HCT116 (cell line): Measurements from ENCODE around the gene VWA3B. TPM values are rescaled to one million over a fixed set of nuclear protein-coding genes. Genes with fewer than 3 reads are reported as not detected.
A peak's percentile ranks its signal among the peaks of the same experiment; 100 is the strongest.

Experiments used
- ATAC-seq: fragments of 200-7000 bp; cut with Tn5 transposase; 2 replicates; pipeline ENCODE4 v1.9.1; 2020; ENCODE audit warnings: mild to moderate bottlenecking, moderate library complexity
- BruUV-seq: library from RNA; stranded (reverse); fragments of 400-500 nt; replicated peaks from 2 replicates; lab custom pipeline; 2021; lab: Mats Ljungman, UMichigan
- CTCF ChIA-PET: fragments of 300-600 bp; sonication (Branson Sonifier 250); formaldehyde crosslinking; loops from one replicate; lab custom pipeline; 2021; ENCODE audit warnings: antibody characterized with exemption; lab: Charles Lee
- POLR2A ChIA-PET: fragments of 300-600, 350-600 bp; sonication (Branson Sonifier 250); formaldehyde crosslinking; loops from one replicate; lab custom pipeline; 2021; ENCODE audit warnings: antibody characterized with exemption; lab: Charles Lee
- RAD21 ChIA-PET, 2 experiments: fragments of 300-600 bp; sonication (Branson Sonifier 250); formaldehyde crosslinking; loops; one replicate each; lab custom pipeline; 2023; ENCODE audit warnings: low total read pairs in 2 of 2; ENCODE audit not compliant: uncharacterized antibody in 2 of 2, unreplicated experiment in 2 of 2, low non-redundant PET in 1 of 2; lab: Charles Lee
- DNase-seq: peaks from one replicate; pipeline ENCODE4 v3.0.0-alpha.2; 2010; ENCODE audit warnings: low read depth, low spot score
- H2AFZ ChIP-seq: fragments of 200-600 bp; shearing (Covaris generic), sonication (generic); 2 replicates; pipeline ENCODE4 v1.6.1; 2017; ENCODE audit warnings: low read depth, mixed run types, mixed read lengths, antibody characterized with exemption, low read length; ENCODE audit not compliant: poor library complexity, severe bottlenecking
- H3K27ac ChIP-seq: 2 replicates; pipeline ENCODE4 v1.5.1; 2012; ENCODE audit warnings: low read depth, low read length
- H3K27me3 ChIP-seq: fragments of 200-600 bp; sonication (generic); 2 replicates; pipeline ENCODE4 v1.6.1; 2016; ENCODE audit warnings: mixed run types, low read length, mixed read lengths; ENCODE audit not compliant: insufficient read depth
- H3K36me3 ChIP-seq, 2 experiments: fragments of 200-500 bp in 1 of 2; fragments of 200-600 bp in 1 of 2; sonication (Bioruptor generic) in 1 of 2; sonication (generic) in 1 of 2; 2 replicates each; pipeline versions ENCODE4 v1.5.1 to v1.6.1; 2014 to 2016; ENCODE audit warnings: low read length in 2 of 2, inconsistent platforms in 1 of 2, mixed read lengths in 1 of 2, mixed run types in 1 of 2; ENCODE audit not compliant: insufficient read depth in 2 of 2, control insufficient read depth in 1 of 2
- H3K4me1 ChIP-seq, 2 experiments: fragments of 200-600 bp in 1 of 2; sonication (generic) in 1 of 2; 2 replicates each; pipeline versions ENCODE4 v1.5.1 to v1.6.1; 2012 to 2017; ENCODE audit warnings: low read length in 2 of 2, inconsistent platforms in 1 of 2, mild to moderate bottlenecking in 1 of 2, mixed read lengths in 1 of 2, mixed run types in 1 of 2, moderate library complexity in 1 of 2; ENCODE audit not compliant: insufficient read depth in 2 of 2, control insufficient read depth in 1 of 2
- H3K4me2 ChIP-seq: fragments of 200-600 bp; sonication (generic); 2 replicates; pipeline ENCODE4 v1.6.1; 2017; ENCODE audit warnings: mixed run types, low read length, mixed read lengths
- H3K4me3 ChIP-seq, 2 experiments: fragments of 200-600 bp in 1 of 2; sonication (generic) in 1 of 2; replicated peaks in 1 of 2; 2 replicates each; pipeline ENCODE4 v1.5.1; 2011 to 2016; ENCODE audit warnings: low read length in 2 of 2, control low read depth in 1 of 2, low read depth in 1 of 2, mild to moderate bottlenecking in 1 of 2, mixed read lengths in 1 of 2, mixed run types in 1 of 2
- H3K79me2 ChIP-seq: fragments of 200-600 bp; sonication (generic); 2 replicates; pipeline ENCODE4 v1.6.1; 2017; ENCODE audit warnings: mild to moderate bottlenecking, mixed run types, low read length, moderate library complexity, mixed read lengths; ENCODE audit not compliant: insufficient read depth
- H3K9ac ChIP-seq: fragments of 200-600 bp; sonication (generic); 2 replicates; pipeline ENCODE4 v1.6.1; 2016; ENCODE audit warnings: low read length, mixed read lengths
- H3K9me2 ChIP-seq: fragments of 200-600 bp; sonication (generic), shearing (Covaris generic); 2 replicates; pipeline ENCODE4 v1.6.1; 2017; ENCODE audit warnings: mixed run types, mild to moderate bottlenecking, moderate library complexity; ENCODE audit not compliant: insufficient read depth
- H3K9me3 ChIP-seq, 2 experiments: fragments of 200-500 bp in 1 of 2; fragments of 200-600 bp in 1 of 2; sonication (Bioruptor generic) in 1 of 2; sonication (generic) in 1 of 2; 2 replicates each; pipeline ENCODE4 v1.6.1; 2014 to 2017; ENCODE audit warnings: low read length in 2 of 2, mixed read lengths in 2 of 2, inconsistent platforms in 1 of 2, low read depth in 1 of 2, mild to moderate bottlenecking in 1 of 2, mixed run types in 1 of 2, moderate library complexity in 1 of 2; ENCODE audit not compliant: control insufficient read depth in 1 of 2, insufficient read depth in 1 of 2
- H4K20me1 ChIP-seq: fragments of 200-600 bp; sonication (generic), shearing (Covaris generic); 2 replicates; pipeline ENCODE4 v1.6.1; 2017; ENCODE audit warnings: mixed run types, mild to moderate bottlenecking, moderate library complexity; ENCODE audit not compliant: insufficient read depth
- CTCF ChIP-seq, 3 experiments: fragments of 200-600 bp in 1 of 3; sonication (generic) in 1 of 3; IDR thresholded peaks in 2 of 3; conservative IDR thresholded peaks in 1 of 3; 2 replicates each; pipeline ENCODE4 v1.5.1; 2012 to 2017; ENCODE audit warnings: low read depth in 2 of 3, low read length in 2 of 3, antibody characterized with exemption in 1 of 3, borderline replicate concordance in 1 of 3, control low read depth in 1 of 3, mild to moderate bottlenecking in 1 of 3, mixed read lengths in 1 of 3, mixed run types in 1 of 3, moderate library complexity in 1 of 3; ENCODE audit not compliant: insufficient read depth in 1 of 3
- FOSL1 ChIP-seq: IDR thresholded peaks from 2 replicates; pipeline ENCODE4 v1.6.1; 2012; ENCODE audit warnings: low read depth
- POLR2AphosphoS5 ChIP-seq: IDR thresholded peaks from 2 replicates; pipeline ENCODE4 v1.6.1; 2011; ENCODE audit warnings: mild to moderate bottlenecking, low read depth, low read length, moderate library complexity
- RAD21 ChIP-seq: IDR thresholded peaks from 2 replicates; pipeline ENCODE4 v1.6.1; 2012; ENCODE audit warnings: low read depth, mild to moderate bottlenecking
- SIN3A ChIP-seq: IDR thresholded peaks from 2 replicates; pipeline ENCODE4 v1.6.1; 2012; ENCODE audit warnings: low read depth
- SP1 ChIP-seq: IDR thresholded peaks from 2 replicates; pipeline ENCODE4 v1.6.1; 2012; ENCODE audit warnings: low read depth
- TCF7L2 ChIP-seq: IDR thresholded peaks from 2 replicates; pipeline ENCODE4 v1.7.0; 2011; ENCODE audit warnings: borderline replicate concordance, inconsistent platforms; ENCODE audit not compliant: insufficient read depth, insufficient read length; ENCODE audit errors: extremely low read depth
- ZNF274 ChIP-seq: fragments of 200-500 bp; sonication (Bioruptor generic); IDR thresholded peaks from 2 replicates; pipeline ENCODE4 v1.6.1; 2014; ENCODE audit warnings: mild to moderate bottlenecking, low read depth, low read length, inconsistent platforms
- intact Hi-C: fragments of 100-400 bp; cut with micrococcal nuclease; formaldehyde crosslinking; loops from 2 replicates; pipeline ENCODE4 v1.10.0; 2022
- total RNA-seq: library from RNA; stranded (reverse); gene quantifications from one replicate; pipeline ENCODE4 v1.2.1, GENCODE V29; 2021; ENCODE audit not compliant: unreplicated experiment

Gene VWA3B
- total RNA-seq, 1 experiment from 2014 or later: 0.47 TPM

GRCh38 chr2:98188351-98189046 lies 101.5 kb downstream of the VWA3B start:
- peak; percentile 80 for ATAC-seq
- Histone ChIP-seq H3K36me3 (no peaks in the 10 kb centered on the region), H3K9me3 (no peaks in the 10 kb centered on the region), H3K79me2 (no peaks in the 10 kb centered on the region), H3K27me3 (no peaks in the 10 kb centered on the region), H2AFZ (peak overlapping the region; percentile 57), H3K9me2 (no peaks in the 10 kb centered on the region), H3K27ac (no peak overlapping the region), H3K9ac (no peak overlapping the region), H4K20me1 (no peaks in the 10 kb centered on the region), H3K4me2 (peak overlapping the region; percentile 24), H3K4me3 (no peak overlapping the region), H3K4me1 (peaks cover 4 to 11% of the 10 kb centered on the region in 2 experiments; a peak in 3 of 4 replicates)
- ChIA-PET RAD21 (no interaction called here), CTCF (interaction anchor here (1.9 kb wide), 1 partner anchor 489 kb away, joined by 6 read pairs; no protein-coding TSS in a partner anchor), POLR2A (no interaction called here)
- BruUV-seq: no TSS peak
- intact Hi-C loops: no loop called here
- peak; percentile 6 for DNase-seq
- TF ChIP-seq ZNF274: no peak
- peak; percentile 47 for TF ChIP-seq RAD21
- TF ChIP-seq CTCF (IDR thresholded peaks at IDR 0.05 in 2 of 3, conservative IDR thresholded peaks at IDR 0.05 in 1 of 3; ENCODE audit: borderline replicate concordance in 1 of 3, insufficient read depth in 1 of 3, low read depth in 2 of 3, low read length in 2 of 3): peak in 2 of 3 experiments; percentile 11 to 25; a peak in 1 of 6 replicates
- no peak for TF ChIP-seq POLR2AphosphoS5
- no peak for TF ChIP-seq SP1
- TF ChIP-seq FOSL1: no peak
- TF ChIP-seq SIN3A: no peak
- TF ChIP-seq TCF7L2: no peak
